ENCODE data around the gene GTF3C6. TPM values are rescaled to one million over a fixed set of nuclear protein-coding genes. Genes with fewer than 3 reads are reported as not detected.

GTF3C6 gene
- total and polyA plus RNA-seq, 10 of the 15 experiments (the other 5 are each of a cell fraction or from before 2014, with no cell fraction given), result 42.8 to 261 (median 116) TPM

DNA sequence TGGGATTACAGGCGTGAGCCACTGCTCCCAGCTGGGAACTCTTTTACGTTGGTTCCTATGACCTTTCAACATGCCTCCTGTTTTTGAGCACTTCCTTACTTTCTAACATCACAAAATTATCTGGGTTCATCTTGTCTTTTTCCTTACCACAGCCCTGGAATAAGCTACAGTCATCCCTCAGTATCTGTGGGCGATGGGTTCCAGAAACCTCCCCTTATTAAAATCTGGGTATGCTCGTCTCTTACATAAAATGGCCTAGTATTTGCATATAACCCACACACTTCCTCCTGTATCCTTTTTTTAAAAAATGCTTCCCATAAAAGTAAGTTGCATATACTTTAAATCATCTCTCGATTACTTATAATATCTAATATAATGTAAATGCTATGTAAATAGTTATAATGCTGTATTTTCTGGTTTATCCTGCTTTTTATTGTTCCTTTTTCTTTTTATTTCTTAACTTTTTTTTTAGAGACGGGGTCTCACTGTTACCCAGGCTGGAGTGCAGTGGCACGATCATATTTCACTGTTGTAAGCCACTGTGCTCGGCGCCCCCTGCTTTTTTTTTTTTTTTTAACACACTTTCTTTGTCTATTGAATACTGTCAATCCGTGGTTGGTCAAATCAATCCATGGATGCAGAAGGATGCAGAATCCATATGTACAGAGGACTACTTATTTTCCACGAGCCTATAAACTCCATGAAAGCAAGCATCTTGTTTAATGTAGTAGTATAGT, 32.5 kb downstream of the GTF3C6 start (continued):
- TF ChIP-seq, protein P1, sequence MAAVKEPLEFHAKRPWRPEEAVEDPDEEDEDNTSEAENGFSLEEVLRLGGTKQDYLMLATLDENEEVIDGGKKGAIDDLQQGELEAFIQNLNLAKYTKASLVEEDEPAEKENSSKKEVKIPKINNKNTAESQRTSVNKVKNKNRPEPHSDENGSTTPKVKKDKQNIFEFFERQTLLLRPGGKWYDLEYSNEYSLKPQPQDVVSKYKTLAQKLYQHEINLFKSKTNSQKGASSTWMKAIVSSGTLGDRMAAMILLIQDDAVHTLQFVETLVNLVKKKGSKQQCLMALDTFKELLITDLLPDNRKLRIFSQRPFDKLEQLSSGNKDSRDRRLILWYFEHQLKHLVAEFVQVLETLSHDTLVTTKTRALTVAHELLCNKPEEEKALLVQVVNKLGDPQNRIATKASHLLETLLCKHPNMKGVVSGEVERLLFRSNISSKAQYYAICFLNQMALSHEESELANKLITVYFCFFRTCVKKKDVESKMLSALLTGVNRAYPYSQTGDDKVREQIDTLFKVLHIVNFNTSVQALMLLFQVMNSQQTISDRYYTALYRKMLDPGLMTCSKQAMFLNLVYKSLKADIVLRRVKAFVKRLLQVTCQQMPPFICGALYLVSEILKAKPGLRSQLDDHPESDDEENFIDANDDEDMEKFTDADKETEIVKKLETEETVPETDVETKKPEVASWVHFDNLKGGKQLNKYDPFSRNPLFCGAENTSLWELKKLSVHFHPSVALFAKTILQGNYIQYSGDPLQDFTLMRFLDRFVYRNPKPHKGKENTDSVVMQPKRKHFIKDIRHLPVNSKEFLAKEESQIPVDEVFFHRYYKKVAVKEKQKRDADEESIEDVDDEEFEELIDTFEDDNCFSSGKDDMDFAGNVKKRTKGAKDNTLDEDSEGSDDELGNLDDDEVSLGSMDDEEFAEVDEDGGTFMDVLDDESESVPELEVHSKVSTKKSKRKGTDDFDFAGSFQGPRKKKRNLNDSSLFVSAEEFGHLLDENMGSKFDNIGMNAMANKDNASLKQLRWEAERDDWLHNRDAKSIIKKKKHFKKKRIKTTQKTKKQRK (IDR thresholded peaks at IDR 0.05; ENCODE audit: low read depth, low read length), result no peak
- TF ChIP-seq ZZZ3 (IDR thresholded peaks at IDR 0.05; ENCODE audit: control insufficient read depth, insufficient read length, low read depth) (no peak), SREBF1 (IDR thresholded peaks at IDR 0.05; ENCODE audit: low read length) (no peak), YY1 (IDR thresholded peaks at IDR 0.05; ENCODE audit: low read depth, low read length) (no peak), CREM (IDR thresholded peaks at IDR 0.05; ENCODE audit: low read depth) (no peak)

DNA sequence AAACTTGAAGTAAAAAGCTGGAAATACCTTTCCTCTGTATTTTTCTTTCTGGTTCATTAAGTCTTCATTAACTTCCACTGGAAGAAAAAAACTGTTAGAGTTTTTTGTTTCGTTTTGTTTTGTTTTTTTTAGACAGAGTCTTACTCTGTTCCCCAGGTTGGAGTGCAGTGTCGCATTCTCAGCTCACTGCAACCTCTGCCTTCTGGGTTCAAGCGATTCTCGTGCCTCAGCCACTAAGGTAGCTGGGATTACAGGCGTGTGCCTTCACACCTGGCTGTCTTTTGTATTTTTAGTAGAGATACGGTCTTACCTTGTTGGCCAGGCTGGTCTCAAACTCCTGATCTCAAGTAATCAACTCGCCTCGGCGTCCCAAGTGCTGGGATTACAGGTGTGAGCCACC, 38.2 kb downstream of the GTF3C6 start:
- SMC1A ChIA-PET (ENCODE audit: uncharacterized antibody, unreplicated experiment), result no interaction called here
- Histone ChIP-seq H4K20me1 (ENCODE audit: control insufficient read depth, insufficient read depth) (no peaks in the 10 kb centered on the region), H3K9me3 (replicated peaks; ENCODE audit: control insufficient read depth, insufficient read depth, low read length) (no peaks in the 10 kb centered on the region), H3K27me3 (replicated peaks in 1 of 2; ENCODE audit: control insufficient read depth in 2 of 2, insufficient read depth in 2 of 2, low read length in 1 of 2) (no peaks in the 10 kb centered on the region), H3K27ac (ENCODE audit: control insufficient read depth, insufficient read depth) (no peak overlapping the region), H3K79me2 (ENCODE audit: control insufficient read depth, insufficient read depth, low read length) (no peaks in the 10 kb centered on the region; the same call in none of the 2 replicates), H2AFZ (ENCODE audit: control insufficient read depth, low read depth, low read length) (no peak overlapping the region), H3K9ac (ENCODE audit: control insufficient read depth, insufficient read depth, low read length) (no peak overlapping the region), H3K4me3 (no peak overlapping the region), H3K4me1 (ENCODE audit: control insufficient read depth, insufficient read depth, low read length) (no peaks in the 10 kb centered on the region), H3K36me3 (ENCODE audit: control insufficient read depth in 2 of 2, insufficient read depth in 2 of 2, low read length in 1 of 2) (peaks cover 13 to 19% of the 10 kb centered on the region in 2 experiments), H3K4me2 (ENCODE audit: control insufficient read depth, insufficient read depth) (no peak overlapping the region)
- WGBS (ENCODE audit: insufficient coverage, insufficient replicate concordance, low lambda C conversion rate, missing lambda C conversion rate), result 92% methylated on average over 9 of the region's 9 CpGs
- FAIRE-seq (no peak), ATAC-seq (no peak), DNase-seq (ENCODE audit: low read depth, low spot score) (no peak)
- CTCF ChIA-PET, result no interaction called here
- intact Hi-C loops (cut with micrococcal nuclease; ENCODE audit: unreplicated experiment) (loop anchor here (5.0 kb wide), 1 partner anchor 314 kb away; no protein-coding TSS in a partner anchor), in situ Hi-C loops (cut with MboI) (no loop called here)
- POLR2A ChIA-PET, result no interaction called here
- no TSS peak for BruUV-seq (replicated peaks)
- RAD21 ChIA-PET (ENCODE audit: unreplicated experiment), result no interaction called here
- TF ChIP-seq FOXK2 (IDR thresholded peaks at IDR 0.05), result no peak
- no peak for TF ChIP-seq SMAD1 (IDR thresholded peaks at IDR 0.05; ENCODE audit: low read depth, partially characterized antibody)
- TF ChIP-seq CHD4 (IDR thresholded peaks at IDR 0.05), result no peak
- TF ChIP-seq, protein P2, sequence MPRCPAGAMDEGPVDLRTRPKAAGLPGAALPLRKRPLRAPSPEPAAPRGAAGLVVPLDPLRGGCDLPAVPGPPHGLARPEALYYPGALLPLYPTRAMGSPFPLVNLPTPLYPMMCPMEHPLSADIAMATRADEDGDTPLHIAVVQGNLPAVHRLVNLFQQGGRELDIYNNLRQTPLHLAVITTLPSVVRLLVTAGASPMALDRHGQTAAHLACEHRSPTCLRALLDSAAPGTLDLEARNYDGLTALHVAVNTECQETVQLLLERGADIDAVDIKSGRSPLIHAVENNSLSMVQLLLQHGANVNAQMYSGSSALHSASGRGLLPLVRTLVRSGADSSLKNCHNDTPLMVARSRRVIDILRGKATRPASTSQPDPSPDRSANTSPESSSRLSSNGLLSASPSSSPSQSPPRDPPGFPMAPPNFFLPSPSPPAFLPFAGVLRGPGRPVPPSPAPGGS (IDR thresholded peaks at IDR 0.05; ENCODE audit: borderline replicate concordance, insufficient read depth, low read depth, low read length, poor library complexity, severe bottlenecking), result no peak
- TF ChIP-seq BACH1 (IDR thresholded peaks at IDR 0.05; ENCODE audit: borderline replicate concordance), result no peak
- no peak for TF ChIP-seq TARDBP (IDR thresholded peaks at IDR 0.05; ENCODE audit: borderline replicate concordance)
- TF ChIP-seq JUND (IDR thresholded peaks at IDR 0.05; ENCODE audit: low read depth, low read length), result no peak
- no peak for TF ChIP-seq TCF7 (IDR thresholded peaks at IDR 0.05; ENCODE audit: borderline replicate concordance)
- no peak for TF ChIP-seq ZBED1 (IDR thresholded peaks at IDR 0.05; ENCODE audit: borderline replicate concordance)
- TF ChIP-seq EGR1 (IDR thresholded peaks at IDR 0.05; ENCODE audit: borderline replicate concordance in 1 of 2, low read depth in 2 of 2, low read length in 2 of 2), result no peak
- TF ChIP-seq SUZ12 (IDR thresholded peaks at IDR 0.05; ENCODE audit: unreplicated experiment), result no peak
- TF ChIP-seq RAD51 (IDR thresholded peaks at IDR 0.05), result no peak

Data from GM12878 (cell line).